Astrocyte (in vitro differentiated cells and primary cell): ENCODE measurements around the gene LRIG2. TPM values are rescaled to one million over a fixed set of nuclear protein-coding genes. Genes with fewer than 3 reads are reported as not detected.

Experiments
- DNase-seq: peaks from one replicate; pipeline ENCODE4 v3.0.0-alpha.2; 2010; ENCODE audit warnings: low read depth
- FAIRE-seq: peaks from 2 replicates; lab custom pipeline; 2011; peaks lifted over from hg19 to GRCh38; lab: Jason Lieb, UNC
- H2AFZ ChIP-seq: 2 replicates; pipeline ENCODE4 v1.6.0; 2012; ENCODE audit warnings: low read depth, low read length, inconsistent platforms
- H3K27ac ChIP-seq: 2 replicates; pipeline ENCODE4 v1.5.1; 2011; ENCODE audit warnings: low read depth, low read length, inconsistent platforms
- H3K27me3 ChIP-seq: 2 replicates; pipeline ENCODE4 v1.6.0; 2011; ENCODE audit warnings: low read length, inconsistent platforms; ENCODE audit not compliant: insufficient read depth
- H3K36me3 ChIP-seq: 2 replicates; pipeline ENCODE4 v1.5.1; 2011; ENCODE audit warnings: low read length, inconsistent platforms; ENCODE audit not compliant: insufficient read depth
- H3K4me1 ChIP-seq: 2 replicates; pipeline ENCODE4 v1.5.1; 2011; ENCODE audit warnings: low read length, inconsistent platforms; ENCODE audit not compliant: insufficient read depth
- H3K4me2 ChIP-seq: 2 replicates; pipeline ENCODE4 v1.6.0; 2012; ENCODE audit warnings: low read length, inconsistent platforms
- H3K4me3 ChIP-seq: 2 replicates; pipeline ENCODE4 v1.5.1; 2011; ENCODE audit warnings: low read depth, mild to moderate bottlenecking, low read length, inconsistent platforms; ENCODE audit not compliant: insufficient read depth
- H3K79me2 ChIP-seq: 2 replicates; pipeline ENCODE4 v1.6.0; 2012; ENCODE audit warnings: mild to moderate bottlenecking, low read length, inconsistent platforms; ENCODE audit not compliant: insufficient read depth
- H3K9ac ChIP-seq: 2 replicates; pipeline ENCODE4 v1.6.0; 2012; ENCODE audit warnings: mild to moderate bottlenecking, low read length, inconsistent platforms
- H3K9me3 ChIP-seq: 2 replicates; pipeline ENCODE4 v1.5.1; 2012; ENCODE audit warnings: low read depth, mild to moderate bottlenecking, low read length, inconsistent platforms; ENCODE audit not compliant: insufficient read depth
- H4K20me1 ChIP-seq: 2 replicates; pipeline ENCODE4 v1.6.0; 2012; ENCODE audit warnings: low read length, inconsistent platforms; ENCODE audit not compliant: insufficient read depth
- H3K27ac Mint-ChIP-seq: one replicate; pipeline ENCODE4 v1.8.0; 2021; ENCODE audit warnings: mild to moderate bottlenecking, mixed read lengths; ENCODE audit not compliant: unreplicated experiment
- H3K27me3 Mint-ChIP-seq: one replicate; pipeline ENCODE4 v1.8.0; 2021; ENCODE audit warnings: low read depth, mixed read lengths; ENCODE audit not compliant: unreplicated experiment
- H3K36me3 Mint-ChIP-seq: one replicate; pipeline ENCODE4 v1.8.0; 2021; ENCODE audit warnings: low read depth, mixed read lengths; ENCODE audit not compliant: unreplicated experiment
- H3K4me1 Mint-ChIP-seq: one replicate; pipeline ENCODE4 v1.8.0; 2021; ENCODE audit warnings: low read depth, mixed read lengths; ENCODE audit not compliant: unreplicated experiment
- H3K4me3 Mint-ChIP-seq: one replicate; pipeline ENCODE4 v1.8.0; 2021; ENCODE audit warnings: mild to moderate bottlenecking, moderate library complexity, mixed read lengths; ENCODE audit not compliant: unreplicated experiment
- H3K9me3 Mint-ChIP-seq: one replicate; pipeline ENCODE4 v1.8.0; 2021; ENCODE audit warnings: mild to moderate bottlenecking, mixed read lengths; ENCODE audit not compliant: unreplicated experiment
- EZH2 ChIP-seq: IDR thresholded peaks from 2 replicates; pipeline ENCODE4 v1.6.1; 2012; ENCODE audit warnings: mild to moderate bottlenecking, low read length, inconsistent platforms; ENCODE audit not compliant: insufficient read depth
- total RNA-seq: library from RNA; stranded (reverse); gene quantifications from 2 replicates; pipeline ENCODE4 v1.2.1, GENCODE V29; 2021
- TF ChIP-seq, protein P1 (sequence below): IDR thresholded peaks from 2 replicates; pipeline ENCODE4 v1.5.1; 2011; ENCODE audit warnings: low read depth, mild to moderate bottlenecking, inconsistent platforms, low read length, moderate library complexity; ENCODE audit not compliant: insufficient read depth

Gene LRIG2
- total RNA-seq, 1 donor from 2014 or later: 14.2 TPM

DNA sequence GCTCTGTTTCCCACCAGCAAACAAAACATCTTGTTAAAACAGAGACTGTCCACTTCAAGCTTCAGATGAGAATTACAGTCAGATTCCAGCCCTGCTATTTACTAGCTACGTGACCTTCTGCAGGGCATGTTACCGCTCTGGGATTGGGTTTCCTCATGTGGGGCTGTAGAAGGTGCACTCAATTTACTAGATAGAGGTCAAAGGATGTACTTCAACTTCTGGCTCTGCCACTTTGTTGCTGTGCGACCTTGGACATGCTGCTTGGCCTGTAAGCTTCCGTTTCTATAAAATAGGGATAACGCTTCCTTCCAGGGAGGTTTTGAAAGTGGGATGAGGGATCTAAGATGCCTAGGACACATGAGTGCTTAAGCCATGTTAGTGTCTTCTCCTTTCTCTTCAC, 46.0 kb upstream of the LRIG2 start:
- Histone ChIP-seq H3K9me3 (no peaks in the 10 kb centered on the region), H3K4me3 (no peak overlapping the region), H3K79me2 (no peaks in the 10 kb centered on the region), H3K4me1 (no peaks in the 10 kb centered on the region), H2AFZ (no peak overlapping the region), H3K4me2 (no peak overlapping the region), H3K36me3 (no peaks in the 10 kb centered on the region), H3K27me3 (no peaks in the 10 kb centered on the region), H4K20me1 (no peaks in the 10 kb centered on the region), H3K27ac (no peak overlapping the region), H3K9ac (no peak overlapping the region)
- no peaks in the 10 kb centered on the region for H3K9me3 Mint-ChIP-seq
- H3K4me1 Mint-ChIP-seq: no peaks in the 10 kb centered on the region
- peaks cover 3% of the 10 kb centered on the region for H3K27me3 Mint-ChIP-seq
- TF ChIP-seq, protein P1, sequence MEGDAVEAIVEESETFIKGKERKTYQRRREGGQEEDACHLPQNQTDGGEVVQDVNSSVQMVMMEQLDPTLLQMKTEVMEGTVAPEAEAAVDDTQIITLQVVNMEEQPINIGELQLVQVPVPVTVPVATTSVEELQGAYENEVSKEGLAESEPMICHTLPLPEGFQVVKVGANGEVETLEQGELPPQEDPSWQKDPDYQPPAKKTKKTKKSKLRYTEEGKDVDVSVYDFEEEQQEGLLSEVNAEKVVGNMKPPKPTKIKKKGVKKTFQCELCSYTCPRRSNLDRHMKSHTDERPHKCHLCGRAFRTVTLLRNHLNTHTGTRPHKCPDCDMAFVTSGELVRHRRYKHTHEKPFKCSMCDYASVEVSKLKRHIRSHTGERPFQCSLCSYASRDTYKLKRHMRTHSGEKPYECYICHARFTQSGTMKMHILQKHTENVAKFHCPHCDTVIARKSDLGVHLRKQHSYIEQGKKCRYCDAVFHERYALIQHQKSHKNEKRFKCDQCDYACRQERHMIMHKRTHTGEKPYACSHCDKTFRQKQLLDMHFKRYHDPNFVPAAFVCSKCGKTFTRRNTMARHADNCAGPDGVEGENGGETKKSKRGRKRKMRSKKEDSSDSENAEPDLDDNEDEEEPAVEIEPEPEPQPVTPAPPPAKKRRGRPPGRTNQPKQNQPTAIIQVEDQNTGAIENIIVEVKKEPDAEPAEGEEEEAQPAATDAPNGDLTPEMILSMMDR: no peak
- TF ChIP-seq EZH2: no peak
- DNase-seq: no peak
- H3K4me3 Mint-ChIP-seq: no peak overlapping the region
- no peak overlapping the region for H3K27ac Mint-ChIP-seq
- H3K36me3 Mint-ChIP-seq: no peaks in the 10 kb centered on the region
- FAIRE-seq: no peak

DNA sequence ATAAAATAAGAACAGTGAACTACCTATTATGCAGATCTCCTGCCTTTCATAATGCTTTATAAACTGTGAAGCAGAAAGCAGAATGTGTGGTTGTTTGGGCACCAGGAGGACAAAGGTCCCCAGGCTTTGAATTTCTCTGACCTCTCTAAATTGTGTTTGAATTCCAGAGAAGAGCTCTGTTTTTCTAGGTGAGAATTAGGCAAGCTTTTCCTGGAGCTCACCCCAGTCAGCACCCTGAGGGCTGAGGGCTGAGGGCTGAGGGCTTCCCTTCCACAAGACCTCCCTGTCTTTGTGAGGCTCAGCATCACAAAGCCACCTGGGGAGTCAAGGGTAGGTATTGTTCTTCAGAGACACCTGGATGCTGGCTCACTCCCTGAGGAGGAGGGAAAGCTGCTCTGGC, 45.5 kb upstream of the LRIG2 start:
- DNase-seq: no peak
- H3K4me1 ChIP-seq: no peaks in the 10 kb centered on the region
- Mint-ChIP-seq H3K27ac (no peak overlapping the region), H3K4me1 (no peaks in the 10 kb centered on the region), H3K9me3 (no peaks in the 10 kb centered on the region), H3K4me3 (no peak overlapping the region), H3K27me3 (peaks cover 3% of the 10 kb centered on the region), H3K36me3 (no peaks in the 10 kb centered on the region)
- no peak overlapping the region for H2AFZ ChIP-seq
- no peak overlapping the region for H3K4me2 ChIP-seq
- no peak overlapping the region for H3K4me3 ChIP-seq
- TF ChIP-seq EZH2: no peak
- TF ChIP-seq, protein P1: no peak
- FAIRE-seq: no peak
- no peak overlapping the region for H3K9ac ChIP-seq
- H3K9me3 ChIP-seq: no peaks in the 10 kb centered on the region
- H3K27ac ChIP-seq: no peak overlapping the region
- H3K27me3 ChIP-seq: no peaks in the 10 kb centered on the region
- H3K79me2 ChIP-seq: no peaks in the 10 kb centered on the region
- no peaks in the 10 kb centered on the region for H4K20me1 ChIP-seq
- H3K36me3 ChIP-seq: no peaks in the 10 kb centered on the region

DNA sequence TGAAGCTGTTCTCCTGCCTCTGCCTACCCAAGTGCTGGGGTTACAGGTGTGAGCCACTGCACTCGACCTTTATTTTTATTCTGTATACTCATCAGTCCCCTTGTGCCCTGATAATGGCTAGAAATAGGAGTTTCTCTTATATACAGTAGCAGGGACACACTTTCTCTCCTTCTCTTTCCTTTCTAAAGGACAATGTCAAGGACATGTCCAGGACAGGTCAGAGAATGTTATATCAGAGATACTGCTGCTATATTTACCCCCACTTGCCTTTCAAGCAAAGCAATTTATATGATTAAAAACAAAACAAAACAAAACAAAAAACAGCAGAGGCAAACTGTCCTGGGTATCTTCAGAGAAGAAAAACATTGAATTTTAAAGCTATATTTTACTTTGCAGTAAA, 43.2 kb upstream of the LRIG2 start:
- H3K4me2 ChIP-seq: no peak overlapping the region
- Mint-ChIP-seq H3K4me3 (no peak overlapping the region), H3K27me3 (peaks cover 3% of the 10 kb centered on the region), H3K27ac (no peak overlapping the region), H3K36me3 (no peaks in the 10 kb centered on the region), H3K4me1 (no peaks in the 10 kb centered on the region), H3K9me3 (no peaks in the 10 kb centered on the region)
- no peaks in the 10 kb centered on the region for H3K4me1 ChIP-seq
- H3K9ac ChIP-seq: no peak overlapping the region
- TF ChIP-seq, protein P1: no peak
- TF ChIP-seq EZH2: no peak
- no peak overlapping the region for H3K4me3 ChIP-seq
- H3K36me3 ChIP-seq: no peaks in the 10 kb centered on the region
- DNase-seq (no peak), FAIRE-seq (no peak)
- no peak overlapping the region for H3K27ac ChIP-seq
- H2AFZ ChIP-seq: no peak overlapping the region
- no peaks in the 10 kb centered on the region for H3K79me2 ChIP-seq
- no peaks in the 10 kb centered on the region for H3K9me3 ChIP-seq
- no peaks in the 10 kb centered on the region for H3K27me3 ChIP-seq
- H4K20me1 ChIP-seq: no peaks in the 10 kb centered on the region
